Left lung (tissue), 10 donors: ENCODE measurements around the gene CDH4. TPM values are rescaled to one million over a fixed set of nuclear protein-coding genes. Genes with fewer than 3 reads are reported as not detected.

Experiments
- ATAC-seq: fragments of 200-7000 bp; cut with Tn5 transposase; one replicate; pipeline ENCODE4 v1.9.1; 2020; ENCODE audit warnings: moderate library complexity
- DNase-seq, 4 donors: peaks; one replicate each; pipeline ENCODE4 v3.0.0-alpha.2; 2013 to 2020
- H3K27ac ChIP-seq, 2 donors: fragments of 200-600 bp; sonication (generic) in 1 of 2; one replicate each; pipeline versions ENCODE4 v1.5.0 to v1.8.0; 2020 to 2021
- H3K27me3 ChIP-seq, 2 donors: fragments of 200-600 bp; sonication (generic) in 1 of 2; one replicate each; pipeline versions ENCODE4 v1.5.0 to v1.8.0; 2020 to 2021
- H3K36me3 ChIP-seq, 2 donors: fragments of 200-600 bp; sonication (generic) in 1 of 2; one replicate each; pipeline versions ENCODE4 v1.5.0 to v1.8.0; 2020 to 2021
- H3K4me1 ChIP-seq, 2 donors: fragments of 200-600 bp; one replicate each; pipeline ENCODE4 v1.8.0; 2021
- H3K4me3 ChIP-seq, 2 donors: fragments of 200-600 bp; sonication (generic) in 1 of 2; one replicate each; pipeline versions ENCODE4 v1.5.0 to v1.8.0; 2020 to 2021; ENCODE audit warnings: mild to moderate bottlenecking in 1 of 2
- H3K9me3 ChIP-seq, 2 donors: fragments of 200-600 bp; sonication (generic) in 1 of 2; one replicate each; pipeline versions ENCODE4 v1.5.0 to v1.8.0; 2020 to 2021
- intact Hi-C, 2 donors: fragments of 100-400 bp; cut with DNase I; formaldehyde crosslinking; loops; one replicate each; pipeline versions ENCODE4 v1.11.2 to v1.14.2; 2022
- polyA plus RNA-seq, 6 donors: library from polyadenylated mRNA; unstranded; fragments of 120-200 nt; gene quantifications; one replicate each; pipeline ENCODE4 v1.2.1, GENCODE V29; 2013; ENCODE audit not compliant: insufficient read length in 6 of 6
- total RNA-seq, 2 donors: library from RNA; stranded (reverse); fragmentation: NEBNext Ultra II Directional; extraction: Animal tissue kit (Norgen Biotek cat#: 25700); gene quantifications; one replicate each; pipeline ENCODE4 v1.2.1, GENCODE V29; 2021
- TF ChIP-seq, protein P1 (sequence below), 2 donors: fragments of 200-600 bp; sonication (generic) in 1 of 2; IDR thresholded peaks; one replicate each; pipeline versions ENCODE4 v1.5.0 to v1.8.0; 2021; ENCODE audit warnings: antibody characterized with exemption in 2 of 2
- donor health status: DM: no; HTN: yes; CAD: no.
- donor health status: DM: no; HTN: no; CAD: no.

CDH4 gene
- total and polyA plus RNA-seq, 8 donors: 0.24 to 10.8 (median 5.1) TPM

GRCh38 chr20:61613917-61614705 is 362.1 kb downstream of the CDH4 start:
- peaks cover 0 to 20% of the 10 kb centered on the region in 2 donors for H3K27me3 ChIP-seq
- H3K36me3 ChIP-seq: no peaks in the 10 kb centered on the region
- no peak overlapping the region for H3K27ac ChIP-seq
- intact Hi-C loops: no loop called here
- TF ChIP-seq, protein P1, sequence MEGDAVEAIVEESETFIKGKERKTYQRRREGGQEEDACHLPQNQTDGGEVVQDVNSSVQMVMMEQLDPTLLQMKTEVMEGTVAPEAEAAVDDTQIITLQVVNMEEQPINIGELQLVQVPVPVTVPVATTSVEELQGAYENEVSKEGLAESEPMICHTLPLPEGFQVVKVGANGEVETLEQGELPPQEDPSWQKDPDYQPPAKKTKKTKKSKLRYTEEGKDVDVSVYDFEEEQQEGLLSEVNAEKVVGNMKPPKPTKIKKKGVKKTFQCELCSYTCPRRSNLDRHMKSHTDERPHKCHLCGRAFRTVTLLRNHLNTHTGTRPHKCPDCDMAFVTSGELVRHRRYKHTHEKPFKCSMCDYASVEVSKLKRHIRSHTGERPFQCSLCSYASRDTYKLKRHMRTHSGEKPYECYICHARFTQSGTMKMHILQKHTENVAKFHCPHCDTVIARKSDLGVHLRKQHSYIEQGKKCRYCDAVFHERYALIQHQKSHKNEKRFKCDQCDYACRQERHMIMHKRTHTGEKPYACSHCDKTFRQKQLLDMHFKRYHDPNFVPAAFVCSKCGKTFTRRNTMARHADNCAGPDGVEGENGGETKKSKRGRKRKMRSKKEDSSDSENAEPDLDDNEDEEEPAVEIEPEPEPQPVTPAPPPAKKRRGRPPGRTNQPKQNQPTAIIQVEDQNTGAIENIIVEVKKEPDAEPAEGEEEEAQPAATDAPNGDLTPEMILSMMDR (IDR thresholded peaks at IDR 0.05): no peak
- DNase-seq (peak in 1 of 4 donors; percentile 31), ATAC-seq (no peak)
- no peaks in the 10 kb centered on the region for H3K4me1 ChIP-seq
- no peak overlapping the region for H3K4me3 ChIP-seq
- H3K9me3 ChIP-seq: peaks cover 0 to 44% of the 10 kb centered on the region in 2 donors

- intact Hi-C loops: no loop called here
- DNase-seq: peak in 1 of 4 donors; percentile 51
- no peak for ATAC-seq
- no peaks in the 10 kb centered on the region for H3K36me3 ChIP-seq
- H3K9me3 ChIP-seq: peaks cover 0 to 46% of the 10 kb centered on the region in 2 donors
- peaks cover 0 to 20% of the 10 kb centered on the region in 2 donors for H3K27me3 ChIP-seq
- H3K4me3 ChIP-seq: no peak overlapping the region
- H3K4me1 ChIP-seq: no peaks in the 10 kb centered on the region
- H3K27ac ChIP-seq: no peak overlapping the region
- TF ChIP-seq, protein P1 (IDR thresholded peaks at IDR 0.05): no peak
These were observed 362.6 kb downstream of the CDH4 start for GRCh38 chr20:61614706-61615100.

GRCh38 chr20:61615806-61616205 is 363.7 kb downstream of the CDH4 start:
- intact Hi-C loops: no loop called here
- Histone ChIP-seq H3K4me1 (no peaks in the 10 kb centered on the region), H3K9me3 (peaks cover 0 to 40% of the 10 kb centered on the region in 2 donors), H3K27ac (no peak overlapping the region), H3K4me3 (no peak overlapping the region), H3K27me3 (peaks cover 0 to 19% of the 10 kb centered on the region in 2 donors), H3K36me3 (no peaks in the 10 kb centered on the region)
- ATAC-seq (no peak), DNase-seq (peak in 1 of 4 donors; percentile 28)
- TF ChIP-seq, protein P1 (IDR thresholded peaks at IDR 0.05): no peak

DNA sequence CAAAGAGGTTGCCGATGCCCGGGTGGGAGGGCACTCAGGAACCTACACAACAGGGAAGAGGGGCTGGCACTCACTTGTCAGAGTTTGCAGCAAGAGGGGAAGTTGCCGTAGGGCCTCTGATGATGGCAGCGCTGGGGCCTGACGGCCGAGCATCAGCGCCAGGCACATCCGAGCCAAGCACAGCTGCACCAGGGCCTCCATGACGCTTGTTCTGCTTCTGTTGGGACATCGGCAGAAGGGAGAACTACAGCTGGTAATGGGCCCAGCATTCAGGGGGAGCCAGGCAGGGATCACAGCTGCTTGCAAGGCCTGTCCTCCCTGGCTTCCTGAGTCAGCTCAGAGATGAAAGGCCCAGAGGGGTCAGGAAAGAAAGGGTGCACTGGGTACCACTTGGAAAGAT is 367.7 kb downstream of the CDH4 start:
- ATAC-seq: no peak
- Histone ChIP-seq H3K4me1 (no peaks in the 10 kb centered on the region), H3K27ac (no peak overlapping the region), H3K4me3 (no peak overlapping the region), H3K9me3 (peaks cover 0 to 23% of the 10 kb centered on the region in 2 donors), H3K36me3 (no peaks in the 10 kb centered on the region), H3K27me3 (peaks cover 0 to 6% of the 10 kb centered on the region in 2 donors)
- intact Hi-C loops: no loop called here
- TF ChIP-seq, protein P1 (IDR thresholded peaks at IDR 0.05): no peak
- DNase-seq: no peak

DNA sequence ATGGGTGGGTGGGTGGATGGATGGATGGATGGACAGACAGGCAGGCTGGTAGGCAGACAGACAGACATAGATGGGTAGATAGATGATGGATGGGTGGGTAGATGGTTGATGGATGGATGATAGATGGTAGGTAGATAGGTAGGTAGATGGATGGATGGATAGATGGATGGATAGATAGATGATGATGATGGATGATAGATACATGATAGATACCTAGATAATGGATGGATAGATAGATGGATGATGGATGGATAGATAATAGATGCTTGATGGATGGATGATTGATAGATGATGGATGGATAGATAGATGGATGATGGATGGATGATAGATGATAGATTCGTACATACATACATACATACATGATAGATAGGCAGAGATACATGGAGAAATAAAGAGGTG is 368.1 kb downstream of the CDH4 start:
- DNase-seq (no peak), ATAC-seq (no peak)
- no peak overlapping the region for H3K4me3 ChIP-seq
- H3K27me3 ChIP-seq: peaks cover 0 to 6% of the 10 kb centered on the region in 2 donors
- no peaks in the 10 kb centered on the region for H3K4me1 ChIP-seq
- TF ChIP-seq, protein P1 (IDR thresholded peaks at IDR 0.05): no peak
- peaks cover 0 to 22% of the 10 kb centered on the region in 2 donors for H3K9me3 ChIP-seq
- no peaks in the 10 kb centered on the region for H3K36me3 ChIP-seq
- intact Hi-C loops: no loop called here
- H3K27ac ChIP-seq: no peak overlapping the region
